Central memory CD4-positive, alpha-beta T cell (primary cell): ENCODE results near the gene PLCD1.

ENCODE experiments used
- DNase-seq: peaks from one replicate; pipeline ENCODE4 v3.0.0; 2022

Gene PLCD1

DNA sequence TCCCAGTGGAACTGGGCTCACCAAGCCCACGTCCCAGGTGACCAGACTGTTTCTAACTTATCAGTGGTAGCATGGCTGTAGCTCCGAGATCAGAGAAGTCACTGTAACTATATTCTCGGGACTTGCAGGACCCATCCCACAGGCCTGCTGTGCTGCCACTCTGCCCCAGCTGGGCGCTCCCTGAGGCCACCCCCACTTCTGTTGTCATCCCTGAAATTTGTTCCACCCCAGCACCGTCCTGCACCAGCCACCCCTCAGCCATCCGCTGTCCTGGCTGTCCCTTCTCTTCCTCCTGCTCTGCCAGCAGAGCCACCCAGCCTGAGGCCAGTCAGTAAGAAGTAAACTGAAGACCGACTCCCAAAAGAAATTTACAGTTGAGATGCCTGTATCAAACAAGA lies 71.9 kb downstream of the PLCD1 start:
- DNase-seq: no peak
